Progenitor cell of endocrine pancreas (in vitro differentiated cells): ENCODE results near the gene MAN1C1. TPM values are rescaled to one million over a fixed set of nuclear protein-coding genes. Genes with fewer than 3 reads are reported as not detected.
A peak's percentile ranks its signal among the peaks of the same experiment; 100 is the strongest.

Experiments
- DNase-seq: peaks from one replicate; pipeline ENCODE4 v3.0.0; 2021; ENCODE audit warnings: low spot score; ENCODE audit not compliant: unreplicated experiment
- H3K27ac Mint-ChIP-seq: 2 replicates; pipeline ENCODE4 v1.8.0; 2021; ENCODE audit warnings: mild to moderate bottlenecking, moderate library complexity, mixed read lengths
- H3K27me3 Mint-ChIP-seq: 2 replicates; pipeline ENCODE4 v1.8.0; 2021; ENCODE audit warnings: mixed read lengths
- H3K36me3 Mint-ChIP-seq: 2 replicates; pipeline ENCODE4 v1.8.0; 2022; ENCODE audit warnings: mixed read lengths; ENCODE audit not compliant: insufficient read depth
- H3K4me1 Mint-ChIP-seq: 2 replicates; pipeline ENCODE4 v1.8.0; 2021; ENCODE audit warnings: low read depth, mixed read lengths
- H3K4me3 Mint-ChIP-seq: 2 replicates; pipeline ENCODE4 v1.8.0; 2021; ENCODE audit warnings: low read depth, mild to moderate bottlenecking, moderate library complexity, mixed read lengths
- H3K9me3 Mint-ChIP-seq: 2 replicates; pipeline ENCODE4 v1.8.0; 2021; ENCODE audit warnings: low read depth, mixed read lengths
- CTCF ChIP-seq: fragments of 200-600 bp; sonication (generic); IDR thresholded peaks from one replicate; pipeline ENCODE4 v1.5.0; 2021; ENCODE audit warnings: antibody characterized with exemption, mild to moderate bottlenecking; ENCODE audit not compliant: unreplicated experiment
- total RNA-seq: library from RNA; stranded (reverse); gene quantifications from 2 replicates; pipeline ENCODE4 v1.2.1, GENCODE V29; 2021

MAN1C1 gene
- total RNA-seq, 1 donor from 2014 or later = 5.1 TPM

- Mint-ChIP-seq H3K27ac (no peak overlapping the region), H3K4me3 (no peak overlapping the region), H3K9me3 (no peaks in the 10 kb centered on the region), H3K27me3 (peaks cover 21% of the 10 kb centered on the region), H3K36me3 (no peaks in the 10 kb centered on the region), H3K4me1 (peaks cover 1% of the 10 kb centered on the region)
- TF ChIP-seq CTCF = no peak
- DNase-seq = no peak
These were observed 123.5 kb downstream of the MAN1C1 start for GRCh38 chr1:25740071-25740470.

- H3K9me3 Mint-ChIP-seq = no peaks in the 10 kb centered on the region
- no peak for DNase-seq
- TF ChIP-seq CTCF = no peak
- no peak overlapping the region for H3K4me3 Mint-ChIP-seq
- no peaks in the 10 kb centered on the region for H3K36me3 Mint-ChIP-seq
- peaks cover 1% of the 10 kb centered on the region for H3K4me1 Mint-ChIP-seq
- H3K27ac Mint-ChIP-seq = no peak overlapping the region
- H3K27me3 Mint-ChIP-seq = peaks cover 21% of the 10 kb centered on the region
These were observed 125.7 kb downstream of the MAN1C1 start for GRCh38 chr1:25742316-25742715.

GRCh38 chr1:25743164-25744139 lies 126.9 kb downstream of the MAN1C1 start:
- H3K9me3 Mint-ChIP-seq = no peaks in the 10 kb centered on the region
- H3K27ac Mint-ChIP-seq = no peak overlapping the region
- TF ChIP-seq CTCF = no peak
- no peak overlapping the region for H3K4me3 Mint-ChIP-seq
- peaks cover 1% of the 10 kb centered on the region for H3K4me1 Mint-ChIP-seq
- DNase-seq = no peak
- H3K27me3 Mint-ChIP-seq = peaks cover 23% of the 10 kb centered on the region
- no peaks in the 10 kb centered on the region for H3K36me3 Mint-ChIP-seq

- Mint-ChIP-seq H3K4me1 (peaks cover 1% of the 10 kb centered on the region), H3K36me3 (no peaks in the 10 kb centered on the region), H3K27me3 (peaks cover 23% of the 10 kb centered on the region), H3K9me3 (no peaks in the 10 kb centered on the region), H3K27ac (no peak overlapping the region), H3K4me3 (no peak overlapping the region)
- peak; percentile 24 for TF ChIP-seq CTCF
- DNase-seq = no peak
These were observed 127.6 kb downstream of the MAN1C1 start for GRCh38 chr1:25744140-25744581.

- Mint-ChIP-seq H3K27me3 (peaks cover 23% of the 10 kb centered on the region), H3K4me1 (peaks cover 1% of the 10 kb centered on the region)
These were observed 128.2 kb downstream of the MAN1C1 start for GRCh38 chr1:25744636-25745425.

More at GRCh38 chr1:25744636-25745425, 128.2 kb downstream of the MAN1C1 start:
- no peak for TF ChIP-seq CTCF
- Mint-ChIP-seq H3K9me3 (no peaks in the 10 kb centered on the region), H3K4me3 (no peak overlapping the region), H3K27ac (no peak overlapping the region), H3K36me3 (no peaks in the 10 kb centered on the region)
- no peak for DNase-seq
